T1000 (cell line): Measurements from ENCODE around the gene BLZF1.
"Not testable (repeated sequence)": the region's sequence is repeated elsewhere in the genome, so short reads cannot be mapped to it uniquely, and the experiment has no call there.

ENCODE experiments used
- DNase-seq: peaks from one replicate; lab custom pipeline; 2025; ENCODE audit warnings: mixed read lengths; lab: John Stamatoyannopoulos, UW

Gene BLZF1, protein sequence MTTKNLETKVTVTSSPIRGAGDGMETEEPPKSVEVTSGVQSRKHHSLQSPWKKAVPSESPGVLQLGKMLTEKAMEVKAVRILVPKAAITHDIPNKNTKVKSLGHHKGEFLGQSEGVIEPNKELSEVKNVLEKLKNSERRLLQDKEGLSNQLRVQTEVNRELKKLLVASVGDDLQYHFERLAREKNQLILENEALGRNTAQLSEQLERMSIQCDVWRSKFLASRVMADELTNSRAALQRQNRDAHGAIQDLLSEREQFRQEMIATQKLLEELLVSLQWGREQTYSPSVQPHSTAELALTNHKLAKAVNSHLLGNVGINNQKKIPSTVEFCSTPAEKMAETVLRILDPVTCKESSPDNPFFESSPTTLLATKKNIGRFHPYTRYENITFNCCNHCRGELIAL

DNA sequence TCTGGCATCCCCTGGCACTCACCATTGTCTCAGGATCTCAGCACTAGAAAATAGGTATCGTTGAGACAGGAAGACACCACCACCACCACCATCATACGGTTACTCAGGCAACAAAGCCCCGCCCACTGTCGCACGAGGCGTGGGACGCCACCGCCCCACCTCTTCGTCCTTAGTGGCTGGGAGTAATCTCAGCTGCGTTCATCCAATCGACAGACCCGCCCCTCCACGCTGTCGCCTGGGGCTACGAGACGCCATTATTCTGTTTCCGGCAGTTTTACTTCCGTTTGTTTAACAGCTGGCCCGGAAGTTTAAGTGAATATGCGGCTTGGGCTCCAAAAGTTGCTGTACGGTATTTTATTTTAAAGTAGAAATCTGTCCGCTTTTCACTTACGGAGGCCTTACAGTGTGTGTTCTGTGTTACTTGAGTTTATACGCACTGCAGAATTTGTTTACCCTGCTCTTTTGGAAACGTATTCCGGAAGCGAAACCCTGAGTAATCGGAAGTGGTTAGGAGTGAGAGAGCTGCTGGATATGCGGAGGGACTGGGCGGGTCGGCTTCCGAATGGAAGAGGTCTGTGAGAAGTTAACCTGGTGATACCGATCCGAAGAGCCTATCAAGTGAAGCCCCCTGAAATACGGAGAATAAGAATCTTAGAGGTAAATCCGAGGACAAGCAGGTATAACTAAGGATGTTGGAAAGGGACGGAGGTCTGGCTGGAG lies at the start of gene BLZF1, which contains the start of gene NME7:
TSS of gene BLZF1 (plus strand) at position 510 of the 720 bp plus-strand sequence. CDS start 1,328 bp downstream, outside the sequence.
TSS of gene NME7 (minus strand) at position 112 of the 720 bp plus-strand sequence. CDS start at position 25, 87 bp downstream.
- DNase-seq = peak; percentile 94

DNA sequence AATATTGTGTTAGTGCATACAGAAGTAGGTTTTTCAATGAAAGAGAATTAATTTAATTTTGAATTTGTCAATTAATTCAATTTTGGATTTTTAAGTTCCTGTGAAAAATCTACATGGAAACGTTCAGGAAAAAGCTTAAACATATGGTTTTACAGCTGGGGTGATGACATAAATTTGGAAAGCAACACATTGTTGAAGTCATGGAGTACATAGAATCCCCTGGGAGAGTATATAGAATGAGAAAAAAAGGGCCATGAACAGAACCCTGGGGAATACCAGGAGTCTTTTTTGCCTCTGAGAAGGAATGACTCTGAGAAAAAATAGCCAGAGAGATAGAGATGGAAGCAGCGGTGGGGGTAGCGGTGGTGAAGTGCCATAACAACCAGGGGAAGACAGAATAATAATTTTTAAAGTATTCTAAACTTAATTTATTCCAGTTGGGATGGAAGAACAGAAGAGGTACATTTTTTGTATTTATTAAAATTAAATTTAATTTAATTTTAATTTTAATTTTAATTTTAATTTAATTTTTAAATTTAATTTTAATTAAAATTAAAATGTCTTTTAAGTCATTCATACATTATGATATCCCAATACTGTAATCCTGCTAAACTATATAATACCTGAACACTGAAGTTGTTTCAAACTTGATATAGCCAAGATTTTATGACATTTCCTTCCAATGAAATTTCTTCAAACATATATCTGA lies 49.3 kb upstream of the BLZF1 start:
- no peak for DNase-seq

DNA sequence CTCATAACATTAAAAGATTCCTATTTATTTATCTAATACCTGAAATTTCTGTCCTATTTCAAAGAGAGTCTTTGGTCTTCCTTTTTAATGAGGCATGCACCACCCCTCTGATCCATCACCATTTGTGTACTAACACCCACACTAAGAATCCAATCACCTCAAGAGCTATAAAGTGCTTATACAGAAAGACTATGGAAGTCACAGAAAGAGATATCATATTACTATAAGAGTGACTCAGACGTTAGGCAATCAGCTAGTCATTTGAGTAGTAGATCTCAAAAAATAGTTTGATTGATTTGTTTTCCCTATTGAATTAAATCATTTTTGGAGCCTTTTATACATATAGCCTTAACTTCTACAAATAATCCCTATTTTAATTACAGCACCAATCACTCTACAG lies 46.5 kb upstream of the BLZF1 start:
- DNase-seq = no peak

DNA sequence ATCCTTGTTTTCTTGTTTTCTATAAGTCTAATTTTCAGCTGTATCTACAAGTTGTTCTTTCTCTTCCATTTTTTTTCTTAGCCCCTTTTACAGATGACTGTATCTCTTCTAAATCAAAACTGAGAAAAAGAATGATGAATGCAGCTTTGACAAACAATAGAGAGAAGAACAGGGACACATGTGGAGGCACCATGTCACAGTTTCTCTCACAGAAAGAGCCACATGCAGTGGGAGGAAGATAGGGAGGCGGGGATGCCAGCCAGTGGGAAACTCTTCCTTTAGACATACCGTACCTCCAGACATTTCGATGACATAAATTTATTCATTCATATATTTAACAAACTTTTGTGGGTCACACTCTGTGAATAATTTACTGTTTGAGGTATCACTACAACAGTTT lies 45.9 kb upstream of the BLZF1 start:
- DNase-seq = no peak

DNA sequence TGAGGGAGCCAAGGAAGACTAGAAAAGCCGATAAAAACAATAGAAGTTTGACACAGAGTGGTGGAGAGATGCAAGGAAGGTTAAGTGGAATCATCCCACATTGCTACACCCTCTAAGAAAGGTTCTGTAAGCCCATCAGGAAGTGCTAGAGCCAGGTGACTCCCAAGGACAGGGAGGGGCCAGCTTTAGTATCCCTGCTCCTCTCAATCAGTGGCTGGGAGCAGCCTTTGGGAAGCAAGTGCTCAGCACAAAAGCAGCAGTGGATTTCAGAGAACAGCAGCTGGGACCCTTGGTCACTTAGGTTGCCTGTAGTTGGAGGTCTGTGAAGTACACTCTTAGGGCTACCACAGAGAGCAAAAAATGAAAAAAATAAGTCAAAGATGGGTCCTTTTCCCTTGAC lies 42.9 kb upstream of the BLZF1 start:
- DNase-seq = no peak

DNA sequence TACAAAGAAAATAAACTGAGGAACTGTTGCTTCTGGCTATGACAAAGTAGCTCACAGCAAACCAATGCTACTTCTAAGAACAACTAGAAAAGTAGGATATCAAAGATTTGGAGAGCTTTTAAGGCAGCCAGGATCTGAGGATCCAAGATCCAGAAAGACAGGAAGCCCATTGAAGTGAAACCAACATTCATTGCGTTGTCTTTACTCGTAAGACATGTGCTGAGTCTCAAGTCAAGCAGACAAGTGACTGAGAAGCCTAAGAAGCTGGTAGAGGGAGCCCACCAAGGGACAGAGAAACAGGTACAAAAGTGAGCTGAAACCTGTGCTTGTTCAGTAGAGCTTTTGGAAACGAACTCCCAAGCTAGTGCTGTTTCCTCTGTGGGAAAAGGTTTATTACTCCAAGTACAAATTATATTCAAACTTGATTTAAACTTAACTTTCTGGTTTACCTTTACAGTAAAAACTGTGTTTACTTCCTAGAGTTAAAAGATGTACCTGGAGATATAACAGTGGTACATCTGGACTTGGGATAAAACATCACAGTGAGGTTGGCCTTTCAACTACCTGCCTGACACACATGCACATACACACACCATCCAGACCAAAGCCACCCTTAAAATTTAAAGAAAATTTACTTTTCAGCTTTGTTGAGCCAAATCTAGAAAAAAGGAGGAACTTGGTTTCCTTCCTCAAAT lies 41.6 kb upstream of the BLZF1 start:
- DNase-seq = no peak

DNA sequence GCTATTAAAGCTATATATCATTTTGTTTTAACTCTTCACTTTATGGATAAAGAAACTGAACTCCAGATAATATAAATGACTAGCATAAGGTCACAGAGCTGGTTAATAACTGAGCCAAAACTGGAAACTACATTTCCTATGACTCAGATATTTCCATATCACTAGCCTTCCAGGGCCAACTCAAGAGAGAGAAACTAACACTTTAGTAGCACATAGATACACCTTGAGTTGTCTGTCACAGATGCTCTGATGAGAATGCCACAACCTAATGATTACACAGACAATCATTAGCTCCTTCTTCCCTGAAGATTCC lies 41.1 kb upstream of the BLZF1 start:
- no peak for DNase-seq

DNA sequence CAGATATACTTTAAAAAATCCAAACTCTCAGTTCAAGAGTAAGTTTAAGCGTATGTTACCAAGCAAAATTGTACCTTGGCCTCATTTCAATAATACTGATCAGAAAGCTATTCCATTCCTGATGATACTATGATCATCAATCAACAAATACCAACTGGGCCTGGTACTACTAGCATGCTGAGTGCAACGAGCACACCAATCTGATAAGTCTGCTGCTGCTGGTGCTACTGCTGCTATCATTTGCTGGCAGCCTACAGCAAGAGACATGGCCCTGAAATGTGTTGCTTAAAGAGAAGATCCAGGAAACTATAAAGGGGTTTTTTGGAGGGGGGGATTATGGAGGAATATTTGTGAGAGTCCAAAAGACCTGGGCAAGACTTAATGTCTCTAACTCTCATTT lies 40.1 kb upstream of the BLZF1 start:
- no peak for DNase-seq

DNA sequence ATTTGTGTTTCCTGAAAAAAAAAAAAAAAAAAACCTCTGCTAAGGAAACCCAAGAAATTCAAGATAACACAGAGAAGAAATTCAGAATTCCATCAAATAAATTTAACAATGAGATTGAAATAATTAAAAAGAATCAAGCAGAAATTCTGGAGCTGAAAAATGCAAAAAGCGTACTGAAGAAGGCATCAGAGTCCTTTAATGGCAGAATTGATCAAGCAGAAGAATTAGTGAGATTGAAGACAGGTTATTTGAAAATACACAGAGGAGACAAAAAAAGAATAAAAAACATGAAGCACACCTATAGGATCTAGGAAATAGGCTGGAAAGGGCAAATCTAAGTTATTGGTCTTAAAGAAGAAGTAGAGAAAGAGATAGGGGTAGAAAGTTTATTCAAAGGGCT lies 38.6 kb upstream of the BLZF1 start:
- DNase-seq = no peak

DNA sequence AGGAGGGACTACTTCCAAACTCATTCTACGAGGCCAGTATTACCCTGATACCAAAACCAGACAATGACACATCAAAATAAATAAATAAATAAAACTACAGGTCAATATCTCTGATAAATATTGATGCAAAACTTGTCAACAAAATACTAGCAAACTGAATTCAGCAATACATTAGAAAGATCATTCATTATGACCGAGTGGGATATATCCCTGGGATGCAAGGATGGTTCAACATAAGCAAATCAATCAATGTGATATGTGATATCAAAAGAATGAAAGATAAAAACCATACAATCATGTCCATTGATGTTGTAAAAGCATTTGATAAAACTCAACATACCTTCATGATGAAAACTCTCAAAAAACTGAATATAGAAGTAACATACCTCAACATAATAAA lies 37.1 kb upstream of the BLZF1 start:
- DNase-seq = no peak

DNA sequence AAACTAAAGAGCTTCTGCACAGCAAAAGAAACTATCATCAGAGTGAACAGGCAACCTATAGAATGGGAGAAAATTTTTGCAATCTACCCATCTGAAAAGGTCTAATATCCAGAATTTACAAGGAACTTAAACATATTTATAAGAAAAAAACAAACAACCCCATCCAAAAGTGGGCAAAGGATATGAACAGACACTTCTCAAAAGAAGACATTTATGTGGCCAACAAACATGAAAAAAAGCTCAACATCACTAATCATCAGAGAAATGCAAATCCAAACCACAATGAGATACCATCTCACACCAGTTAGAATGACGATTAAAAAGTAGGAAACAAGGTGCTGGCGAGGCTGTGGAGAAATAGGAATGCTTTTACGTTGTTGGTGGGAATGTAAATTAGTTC lies 33.3 kb upstream of the BLZF1 start:
- not testable (repeated sequence) for DNase-seq

DNA sequence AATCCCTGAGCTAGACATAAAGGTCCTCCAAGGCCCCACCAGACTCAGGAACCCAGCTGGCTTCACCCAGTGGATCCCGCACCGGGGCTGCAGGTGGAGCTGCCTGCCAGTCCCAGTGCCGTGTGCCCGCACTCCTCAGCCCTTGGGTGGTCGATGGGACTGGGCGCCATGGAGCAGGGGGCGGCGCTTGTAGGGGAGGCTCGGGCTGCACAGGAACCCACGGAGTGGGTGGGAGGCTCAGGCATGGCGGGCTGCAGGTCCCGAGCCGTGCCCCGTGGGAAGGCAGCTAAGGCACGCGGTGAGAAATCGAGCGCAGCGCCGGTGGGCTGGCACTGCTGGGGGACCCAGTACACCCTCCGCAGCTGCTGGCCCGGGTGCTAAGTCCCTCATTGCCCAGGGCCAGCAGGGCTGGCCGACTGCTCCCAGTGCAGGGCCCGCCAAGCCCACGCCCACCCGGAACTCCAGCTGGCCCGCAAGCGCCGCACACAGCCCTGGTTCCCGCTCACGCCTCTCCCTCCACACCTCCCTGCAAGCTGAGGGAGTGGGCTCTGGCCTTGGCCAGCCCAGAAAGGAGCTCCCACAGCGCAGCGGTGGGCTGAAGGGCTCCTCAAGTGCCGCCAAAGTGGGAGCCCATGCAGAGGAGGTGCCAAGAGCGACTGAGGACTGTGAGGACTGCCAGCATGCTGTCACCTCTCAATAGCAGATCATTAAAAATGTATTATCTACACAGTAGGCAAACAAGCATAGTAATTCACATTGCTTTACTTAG lies 30.9 kb upstream of the BLZF1 start:
- DNase-seq = not testable (repeated sequence)

DNA sequence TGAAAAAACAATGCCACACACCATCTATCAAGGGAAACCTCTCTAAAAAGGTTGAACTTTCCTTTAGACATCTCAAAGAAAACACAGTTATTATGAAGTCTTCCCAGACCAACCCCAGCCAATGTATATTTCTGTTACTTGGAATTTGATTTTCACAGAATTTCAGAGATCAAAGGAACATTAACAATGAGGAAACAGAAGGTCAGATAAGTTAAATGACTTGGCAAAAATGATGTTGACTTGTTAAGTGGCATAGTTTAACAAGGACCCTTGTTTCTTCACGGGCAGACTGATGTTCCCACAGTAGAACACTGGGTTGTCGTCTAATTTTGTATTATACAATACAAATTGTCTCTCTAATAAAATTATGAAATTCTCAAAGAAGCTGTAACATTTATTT lies 29.4 kb upstream of the BLZF1 start:
- DNase-seq = no peak

DNA sequence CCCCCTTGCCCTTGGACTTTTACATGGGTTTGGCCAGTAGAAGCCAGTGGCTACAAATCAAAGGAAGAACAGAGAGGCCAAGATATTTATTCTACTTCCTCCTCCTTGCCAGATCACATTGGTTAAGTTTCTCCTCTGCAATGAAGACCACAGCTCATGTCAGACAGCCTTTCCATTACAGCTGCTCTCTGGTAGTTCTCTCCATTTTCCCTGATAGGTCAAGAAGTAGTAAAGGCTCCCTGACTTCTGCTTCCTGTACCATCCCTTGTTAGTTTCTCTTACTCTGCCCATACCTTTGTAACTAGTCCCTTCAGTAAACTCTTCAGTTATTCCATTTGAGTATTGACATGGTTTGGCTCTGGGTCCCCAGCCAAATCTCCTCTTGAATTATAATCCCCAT lies 28.2 kb upstream of the BLZF1 start:
- no peak for DNase-seq

DNA sequence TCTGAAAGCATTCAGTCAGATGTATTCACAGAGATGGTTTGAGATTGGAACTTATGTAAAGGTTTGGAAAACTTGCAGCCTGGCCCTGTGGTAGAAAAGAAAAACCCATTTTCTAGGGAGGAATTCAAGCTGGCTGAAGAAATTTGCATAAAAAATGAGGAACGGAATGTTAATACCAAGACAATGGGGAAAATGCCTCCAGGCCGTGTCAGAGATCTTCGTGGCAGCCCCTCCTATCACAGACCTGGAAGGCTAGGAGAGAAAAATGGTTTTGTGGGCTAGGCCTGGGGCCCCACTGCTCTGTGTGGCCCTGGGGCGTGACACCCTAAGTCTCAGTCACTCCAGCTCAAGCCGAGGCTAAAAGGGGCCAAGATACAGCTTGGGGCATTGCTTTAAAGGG lies 27.1 kb upstream of the BLZF1 start:
- no peak for DNase-seq

DNA sequence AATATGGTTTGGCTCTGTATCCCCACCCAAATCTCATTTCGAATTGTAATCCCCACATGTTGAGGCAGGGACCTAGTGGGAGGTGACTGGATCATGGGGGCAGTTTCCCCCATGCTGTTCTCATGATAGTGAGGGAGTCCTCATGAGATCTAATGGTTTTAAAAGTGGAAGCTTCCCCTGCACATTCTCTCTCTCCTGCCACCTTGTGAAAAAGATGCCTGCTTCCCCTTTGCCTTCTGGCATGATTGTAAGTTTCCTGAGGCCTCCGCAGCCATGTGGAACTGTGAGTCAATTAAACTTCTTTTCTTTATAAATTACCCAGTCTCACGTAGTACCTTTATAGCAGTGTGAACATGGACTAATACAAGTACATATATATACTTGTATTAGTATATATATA lies 25.9 kb upstream of the BLZF1 start:
- not testable (repeated sequence) for DNase-seq

DNA sequence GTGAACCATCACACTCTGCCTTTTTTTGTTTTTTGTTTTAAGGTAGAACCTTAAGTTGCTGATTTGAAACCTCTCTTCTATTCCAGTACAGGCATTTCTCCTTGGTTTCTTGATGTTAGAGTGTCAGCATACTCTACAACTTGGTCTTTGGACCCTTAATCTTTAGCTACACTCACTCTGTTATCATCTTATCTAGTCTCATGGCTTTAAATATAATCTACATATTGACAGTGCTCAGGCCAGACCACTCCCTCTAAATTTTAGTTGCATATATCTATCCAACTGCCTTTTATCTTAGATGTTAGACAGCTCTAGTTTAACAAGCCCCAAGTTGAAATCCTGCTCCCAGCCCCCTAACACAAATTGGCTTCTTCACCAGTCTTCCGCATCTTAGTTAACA lies 22.5 kb upstream of the BLZF1 start:
- DNase-seq = no peak

DNA sequence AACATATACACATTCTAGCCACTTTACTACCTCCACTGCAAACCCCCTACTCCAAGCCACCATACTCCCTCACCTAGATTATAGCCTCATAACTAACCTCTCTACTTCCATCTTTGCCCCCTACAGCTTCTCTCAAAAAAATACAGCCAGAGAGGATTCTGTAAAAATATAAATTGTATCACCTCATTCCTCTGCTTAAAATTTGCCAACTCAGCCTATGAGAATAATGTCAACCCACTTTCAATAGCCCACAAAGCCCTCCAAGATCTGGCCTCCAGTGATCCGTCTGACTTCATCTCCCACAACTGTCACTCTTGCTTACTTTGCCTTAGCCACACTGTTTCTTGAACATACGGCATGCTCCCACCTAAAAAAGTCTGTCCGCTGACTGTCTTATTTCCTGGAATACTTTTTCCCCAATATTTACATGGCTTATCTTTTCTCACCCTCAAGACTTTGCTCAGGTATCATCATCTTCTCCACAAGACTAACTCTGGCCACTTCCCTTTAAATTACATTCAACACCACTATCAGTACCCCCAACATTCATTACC lies 21.9 kb upstream of the BLZF1 start:
- DNase-seq = no peak

DNA sequence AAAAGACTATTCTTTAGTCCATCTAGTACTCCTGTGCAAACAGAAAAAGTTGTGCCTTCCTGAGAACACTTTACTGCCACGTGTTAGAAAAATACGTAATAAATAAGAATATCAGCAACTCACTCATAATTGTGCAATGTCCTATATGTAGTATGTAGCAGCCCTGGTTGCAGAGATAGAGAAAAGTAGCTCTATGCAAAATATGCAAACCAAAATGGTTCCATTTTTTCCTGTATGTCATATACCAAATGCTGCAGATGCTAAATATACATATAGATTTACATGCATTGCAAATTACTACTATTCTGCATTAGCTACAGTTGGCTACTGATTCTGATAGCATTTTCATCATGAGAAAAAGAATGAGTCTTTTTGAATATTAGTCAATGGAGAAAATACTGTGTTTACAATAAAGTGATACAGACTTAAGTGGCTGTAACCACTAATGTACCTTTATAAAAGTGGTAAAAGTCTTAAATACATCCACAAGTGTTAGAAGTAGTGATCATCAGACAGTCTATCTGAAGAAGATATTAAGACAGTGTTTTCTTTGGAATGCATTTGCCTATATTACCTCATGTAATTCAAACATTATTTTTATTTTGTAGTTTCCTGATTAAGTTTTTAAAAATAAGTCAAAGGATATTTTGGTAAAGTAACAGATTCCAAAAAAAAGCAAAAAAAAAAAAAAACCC lies 20.2 kb upstream of the BLZF1 start:
- no peak for DNase-seq

DNA sequence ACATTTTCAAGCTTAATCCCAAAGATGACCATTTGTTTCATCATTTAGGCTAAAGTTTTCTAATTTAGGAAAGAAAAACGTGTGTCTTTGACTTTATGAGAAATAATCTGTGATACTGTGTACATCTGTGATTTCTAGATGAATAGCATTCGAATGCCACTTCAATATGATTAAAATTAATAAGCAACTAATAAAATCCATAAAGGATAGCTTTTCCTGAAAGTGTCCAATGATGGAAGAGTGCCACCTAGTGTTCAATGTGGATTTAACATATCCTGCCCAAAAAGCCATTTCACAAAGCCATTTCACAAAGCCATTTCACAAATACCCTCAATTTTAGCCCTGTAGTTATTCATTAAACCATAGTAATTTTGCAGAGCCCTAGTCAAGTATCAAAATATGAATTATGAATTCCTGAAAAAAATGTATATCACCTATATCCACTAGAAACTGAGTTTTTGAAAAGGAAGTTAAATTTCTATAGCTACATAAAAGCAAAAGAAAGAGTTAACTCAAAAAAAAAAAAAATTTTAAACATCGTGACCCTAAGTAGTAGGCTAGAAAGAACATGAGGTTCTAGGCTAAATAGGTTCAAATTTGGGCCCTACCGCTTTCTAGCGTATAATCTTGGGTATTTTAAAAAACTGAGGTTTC lies 19.5 kb upstream of the BLZF1 start:
- DNase-seq = no peak
